ENCODE measurements around the gene SLC23A2.
A peak's percentile ranks its signal among the peaks of the same experiment; 100 is the strongest.

The SLC23A2 gene

GRCh38 chr20:4950841-4951240 lies 50.5 kb downstream of the SLC23A2 start:
- Mint-ChIP-seq H3K4me1 (peaks cover 34% of the 10 kb centered on the region), H3K4me3 (no peak overlapping the region), H3K27ac (peak overlapping the region in 2 of 3 experiments; percentile 80 to 89), H3K36me3 (ENCODE audit: low read depth) (peaks cover 6% of the 10 kb centered on the region), H3K27me3 (ENCODE audit: low read depth) (no peaks in the 10 kb centered on the region), H3K9me3 (peaks cover 12% of the 10 kb centered on the region)
- TF ChIP-seq CTCF (IDR thresholded peaks at IDR 0.05; ENCODE audit: unreplicated experiment in 3 of 3) = no peak

GRCh38 chr20:4950437-4950836 lies 50.9 kb downstream of the SLC23A2 start:
- peak overlapping the region in 2 of 3 experiments; percentile 67 to 84 for H3K27ac Mint-ChIP-seq

GRCh38 chr20:4949833-4950178 lies 51.5 kb downstream of the SLC23A2 start:
- peaks cover 12% of the 10 kb centered on the region for H3K9me3 Mint-ChIP-seq
- peak; percentile 54 to 60 (median 57) for TF ChIP-seq CTCF (IDR thresholded peaks at IDR 0.05; ENCODE audit: unreplicated experiment in 3 of 3)
- peaks cover 6% of the 10 kb centered on the region for H3K36me3 Mint-ChIP-seq (ENCODE audit: low read depth)
- H3K4me3 Mint-ChIP-seq = peak overlapping the region in 2 of 3 experiments; percentile 45 to 73
- peak overlapping the region in 2 of 3 experiments; percentile 67 to 84 for H3K27ac Mint-ChIP-seq
- H3K4me1 Mint-ChIP-seq = peaks cover 34% of the 10 kb centered on the region
- H3K27me3 Mint-ChIP-seq (ENCODE audit: low read depth) = no peaks in the 10 kb centered on the region

More at GRCh38 chr20:4950437-4950836, 50.9 kb downstream of the SLC23A2 start:
- peaks cover 34% of the 10 kb centered on the region for H3K4me1 Mint-ChIP-seq
- H3K9me3 Mint-ChIP-seq = peaks cover 12% of the 10 kb centered on the region
- H3K27me3 Mint-ChIP-seq (ENCODE audit: low read depth) = no peaks in the 10 kb centered on the region
- peaks cover 6% of the 10 kb centered on the region for H3K36me3 Mint-ChIP-seq (ENCODE audit: low read depth)
- no peak overlapping the region for H3K4me3 Mint-ChIP-seq
- no peak for TF ChIP-seq CTCF (IDR thresholded peaks at IDR 0.05; ENCODE audit: unreplicated experiment in 3 of 3)

GRCh38 chr20:4947817-4948559 lies 53.3 kb downstream of the SLC23A2 start:
- Mint-ChIP-seq H3K4me3 (no peak overlapping the region), H3K9me3 (peaks cover 12% of the 10 kb centered on the region), H3K27ac (peak overlapping the region in 2 of 3 experiments; percentile 14 to 44), H3K36me3 (ENCODE audit: low read depth) (peaks cover 6% of the 10 kb centered on the region), H3K4me1 (peaks cover 36% of the 10 kb centered on the region), H3K27me3 (ENCODE audit: low read depth) (no peaks in the 10 kb centered on the region)
- TF ChIP-seq CTCF (IDR thresholded peaks at IDR 0.05; ENCODE audit: unreplicated experiment in 3 of 3) = no peak

GRCh38 chr20:4946986-4947385 lies 54.3 kb downstream of the SLC23A2 start:
- Mint-ChIP-seq H3K27me3 (ENCODE audit: low read depth) (no peaks in the 10 kb centered on the region), H3K36me3 (ENCODE audit: low read depth) (peaks cover under 1% of the 10 kb centered on the region), H3K27ac (peak overlapping the region in 1 of 3 experiments; percentile 44), H3K4me3 (no peak overlapping the region), H3K9me3 (peaks cover 9% of the 10 kb centered on the region), H3K4me1 (peaks cover 46% of the 10 kb centered on the region)
- no peak for TF ChIP-seq CTCF (IDR thresholded peaks at IDR 0.05; ENCODE audit: unreplicated experiment in 3 of 3)

GRCh38 chr20:4946585-4946984 lies 54.7 kb downstream of the SLC23A2 start:
- Mint-ChIP-seq H3K27me3 (ENCODE audit: low read depth) (no peaks in the 10 kb centered on the region), H3K36me3 (ENCODE audit: low read depth) (no peaks in the 10 kb centered on the region), H3K27ac (peak overlapping the region in 1 of 3 experiments; percentile 44), H3K4me1 (peaks cover 49% of the 10 kb centered on the region), H3K4me3 (no peak overlapping the region), H3K9me3 (peaks cover 8% of the 10 kb centered on the region)
- TF ChIP-seq CTCF (IDR thresholded peaks at IDR 0.05; ENCODE audit: unreplicated experiment in 3 of 3) = no peak
